Measurements from ENCODE around the gene KDM4B.
A peak's percentile ranks its signal among the peaks of the same experiment; 100 is the strongest.

Gene KDM4B

DNA sequence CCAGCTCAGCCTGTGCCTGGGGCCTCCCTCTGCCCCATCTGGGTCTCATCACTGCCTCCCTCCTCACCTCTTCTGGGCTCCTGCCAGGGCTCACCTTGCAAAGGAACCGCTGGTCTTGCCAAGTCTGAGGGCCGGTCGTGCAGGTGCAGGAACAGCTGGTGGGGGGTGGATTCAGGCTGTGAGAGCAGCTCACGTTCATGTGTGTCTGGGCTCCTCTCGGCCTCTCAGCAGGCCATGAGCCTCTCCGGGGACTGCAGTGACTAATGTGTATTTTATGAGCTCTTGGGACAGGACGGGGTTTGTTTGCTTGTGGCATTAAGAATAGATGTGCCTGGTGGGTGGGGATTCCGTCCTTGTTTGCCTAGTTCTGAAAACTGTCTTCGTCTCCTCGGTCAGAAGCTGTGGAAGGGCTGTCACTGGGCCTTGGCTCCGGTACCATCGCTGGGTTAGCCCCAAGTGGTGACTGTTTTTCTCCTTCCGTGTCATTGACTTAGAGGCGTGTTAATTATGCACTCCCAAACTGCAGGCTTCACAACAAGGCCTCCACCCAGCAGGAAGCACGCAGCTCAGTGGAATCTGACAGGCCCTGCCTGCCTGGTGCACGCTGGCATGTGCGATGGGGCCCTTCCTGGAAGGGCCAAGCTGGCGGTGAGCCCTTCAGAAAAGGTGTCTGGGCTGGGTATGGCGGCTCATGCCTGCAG lies 77.6 kb downstream of the KDM4B start:
- TF ChIP-seq, protein P1, sequence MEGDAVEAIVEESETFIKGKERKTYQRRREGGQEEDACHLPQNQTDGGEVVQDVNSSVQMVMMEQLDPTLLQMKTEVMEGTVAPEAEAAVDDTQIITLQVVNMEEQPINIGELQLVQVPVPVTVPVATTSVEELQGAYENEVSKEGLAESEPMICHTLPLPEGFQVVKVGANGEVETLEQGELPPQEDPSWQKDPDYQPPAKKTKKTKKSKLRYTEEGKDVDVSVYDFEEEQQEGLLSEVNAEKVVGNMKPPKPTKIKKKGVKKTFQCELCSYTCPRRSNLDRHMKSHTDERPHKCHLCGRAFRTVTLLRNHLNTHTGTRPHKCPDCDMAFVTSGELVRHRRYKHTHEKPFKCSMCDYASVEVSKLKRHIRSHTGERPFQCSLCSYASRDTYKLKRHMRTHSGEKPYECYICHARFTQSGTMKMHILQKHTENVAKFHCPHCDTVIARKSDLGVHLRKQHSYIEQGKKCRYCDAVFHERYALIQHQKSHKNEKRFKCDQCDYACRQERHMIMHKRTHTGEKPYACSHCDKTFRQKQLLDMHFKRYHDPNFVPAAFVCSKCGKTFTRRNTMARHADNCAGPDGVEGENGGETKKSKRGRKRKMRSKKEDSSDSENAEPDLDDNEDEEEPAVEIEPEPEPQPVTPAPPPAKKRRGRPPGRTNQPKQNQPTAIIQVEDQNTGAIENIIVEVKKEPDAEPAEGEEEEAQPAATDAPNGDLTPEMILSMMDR (conservative IDR thresholded peaks at IDR 0.05; ENCODE audit: low read depth, low read length) = no peak
- peak; percentile 34 for DNase-seq (ENCODE audit: low read depth)
- H3K4me3 ChIP-seq (ENCODE audit: low read depth, low read length) = no peak overlapping the region

DNA sequence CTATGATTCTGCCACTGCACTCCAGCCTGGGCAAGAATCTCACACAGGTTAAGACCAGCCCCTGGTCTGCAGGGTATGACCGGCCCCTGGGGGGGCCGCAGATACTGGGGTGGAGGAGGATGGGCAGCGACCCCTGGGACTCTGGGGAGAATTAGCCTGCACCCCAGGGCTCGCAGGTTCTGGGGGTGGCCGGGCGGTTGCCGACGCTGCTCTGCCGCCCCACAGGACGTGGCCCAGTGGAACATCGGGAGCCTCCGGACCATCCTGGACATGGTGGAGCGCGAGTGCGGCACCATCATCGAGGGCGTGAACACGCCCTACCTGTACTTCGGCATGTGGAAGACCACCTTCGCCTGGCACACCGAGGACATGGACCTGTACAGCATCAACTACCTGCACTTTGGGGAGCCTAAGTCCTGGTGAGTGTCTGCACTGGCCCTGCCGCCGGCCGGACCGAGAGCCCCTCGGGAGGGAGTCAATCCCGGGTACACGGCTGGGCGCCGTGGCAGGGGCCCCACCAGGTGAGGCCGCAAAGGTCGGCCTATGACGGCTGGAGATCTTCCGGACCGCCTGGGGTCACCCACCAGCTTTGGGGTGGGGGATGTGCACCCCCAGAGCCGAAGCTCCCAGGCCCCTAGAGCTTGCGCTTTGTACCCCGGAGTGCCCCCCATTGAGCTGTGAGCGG lies 78.5 kb downstream of the KDM4B start:
- no peak for DNase-seq (ENCODE audit: low read depth)
- TF ChIP-seq, protein P1 (conservative IDR thresholded peaks at IDR 0.05; ENCODE audit: low read depth, low read length) = no peak
- no peak overlapping the region for H3K4me3 ChIP-seq (ENCODE audit: low read depth, low read length)

DNA sequence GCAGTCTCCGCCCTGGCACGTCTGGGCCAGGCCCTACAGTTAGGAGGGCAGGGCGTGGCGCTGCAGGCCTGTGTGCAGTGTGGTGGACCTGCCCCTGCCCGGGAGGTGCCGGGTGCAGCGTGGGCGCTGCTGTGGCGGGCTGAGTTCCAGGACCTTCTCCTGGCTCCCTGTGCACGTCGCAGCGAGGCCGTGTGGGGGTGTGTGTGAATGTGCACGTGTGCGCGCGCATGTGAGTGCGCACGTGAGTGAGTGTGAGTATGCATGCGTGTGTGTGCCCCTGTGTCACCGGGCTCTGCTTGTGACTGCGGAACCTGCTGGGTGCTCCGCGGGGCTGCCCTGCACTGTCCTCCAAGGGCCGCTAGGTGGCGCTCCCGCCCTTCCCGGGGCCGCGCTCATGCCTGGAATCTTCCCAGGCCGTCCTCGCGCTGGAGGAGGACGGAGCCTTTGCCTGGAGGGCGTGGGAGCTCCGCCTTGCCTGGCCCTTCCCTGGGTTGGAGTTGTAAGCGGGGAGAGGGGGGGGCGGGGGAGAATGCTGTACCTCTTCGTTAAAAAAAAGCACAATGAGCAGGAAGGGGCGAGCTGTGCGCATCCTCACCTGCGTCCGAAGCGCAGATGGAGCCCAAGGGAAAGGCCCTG lies 79.3 kb downstream of the KDM4B start:
- no peak overlapping the region for H3K4me3 ChIP-seq (ENCODE audit: low read depth, low read length)
- TF ChIP-seq, protein P1 (conservative IDR thresholded peaks at IDR 0.05; ENCODE audit: low read depth, low read length) = peak; percentile 96
- DNase-seq (ENCODE audit: low read depth) = peak; percentile 82

DNA sequence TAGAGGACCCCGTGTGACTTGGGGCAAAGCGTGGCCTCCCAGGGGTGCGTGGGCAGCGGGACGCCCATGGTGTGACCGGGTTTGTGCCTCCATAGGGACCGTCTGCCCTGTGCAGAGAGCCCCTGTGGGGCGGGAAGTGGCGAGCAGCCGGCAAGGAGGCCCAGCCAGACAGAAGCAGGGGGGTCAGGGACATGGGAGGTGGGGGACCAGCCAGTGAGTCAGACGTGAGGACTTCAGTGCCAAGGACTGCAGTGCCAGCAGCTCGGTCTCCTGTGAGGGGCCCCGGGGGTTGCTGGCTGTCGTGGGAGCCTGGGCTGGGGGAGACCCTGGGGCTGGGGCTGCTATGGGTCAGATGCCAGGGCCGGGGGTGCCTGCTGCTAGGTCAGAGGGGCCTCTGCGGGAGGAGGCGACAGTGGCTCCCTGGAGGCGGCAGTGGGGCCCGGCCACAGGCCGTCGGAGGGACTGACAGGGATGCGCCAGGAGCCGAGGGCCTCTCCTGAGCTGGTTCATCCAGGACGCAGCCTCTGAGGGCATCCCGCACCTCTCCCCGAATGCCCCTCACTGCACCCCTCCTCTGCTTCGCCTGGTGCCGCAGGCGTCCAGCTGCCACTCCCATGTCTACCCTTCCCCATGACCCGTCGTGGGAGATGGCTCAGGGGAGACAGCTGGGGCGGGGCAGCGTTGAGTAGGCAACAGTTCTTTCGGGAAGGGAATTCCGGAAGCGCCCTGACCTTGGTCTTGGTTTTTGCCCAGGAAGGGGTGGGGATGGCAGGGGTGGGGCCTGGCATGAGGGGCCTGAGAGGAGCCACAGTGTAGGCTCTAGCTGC lies 80.0 kb downstream of the KDM4B start:
- H3K4me3 ChIP-seq (ENCODE audit: low read depth, low read length) = no peak overlapping the region
- DNase-seq (ENCODE audit: low read depth) = peak; percentile 68
- TF ChIP-seq, protein P1 (conservative IDR thresholded peaks at IDR 0.05; ENCODE audit: low read depth, low read length) = no peak

DNA sequence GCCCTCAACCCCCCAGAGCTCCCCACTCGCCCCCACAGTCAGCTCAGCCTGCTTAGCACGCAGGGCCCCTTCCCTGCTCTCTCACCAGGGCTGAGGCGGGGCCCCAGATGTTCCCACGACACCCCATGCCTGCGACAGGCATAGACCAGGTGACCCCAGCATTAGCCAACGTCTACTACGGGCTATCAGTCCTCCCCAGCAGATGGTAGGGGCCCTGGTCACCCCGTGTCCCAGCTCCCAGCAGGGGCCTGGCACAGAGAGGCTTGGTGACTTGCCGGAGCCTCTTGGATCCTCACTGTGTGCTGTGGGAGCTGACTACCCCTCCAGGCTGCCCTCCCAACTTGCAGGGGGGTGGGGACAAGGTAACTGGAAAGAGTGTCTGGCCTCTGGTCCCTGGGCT lies 80.6 kb downstream of the KDM4B start:
- no peak overlapping the region for H3K4me3 ChIP-seq (ENCODE audit: low read depth, low read length)
- DNase-seq (ENCODE audit: low read depth) = no peak
- TF ChIP-seq, protein P1 (conservative IDR thresholded peaks at IDR 0.05; ENCODE audit: low read depth, low read length) = no peak

DNA sequence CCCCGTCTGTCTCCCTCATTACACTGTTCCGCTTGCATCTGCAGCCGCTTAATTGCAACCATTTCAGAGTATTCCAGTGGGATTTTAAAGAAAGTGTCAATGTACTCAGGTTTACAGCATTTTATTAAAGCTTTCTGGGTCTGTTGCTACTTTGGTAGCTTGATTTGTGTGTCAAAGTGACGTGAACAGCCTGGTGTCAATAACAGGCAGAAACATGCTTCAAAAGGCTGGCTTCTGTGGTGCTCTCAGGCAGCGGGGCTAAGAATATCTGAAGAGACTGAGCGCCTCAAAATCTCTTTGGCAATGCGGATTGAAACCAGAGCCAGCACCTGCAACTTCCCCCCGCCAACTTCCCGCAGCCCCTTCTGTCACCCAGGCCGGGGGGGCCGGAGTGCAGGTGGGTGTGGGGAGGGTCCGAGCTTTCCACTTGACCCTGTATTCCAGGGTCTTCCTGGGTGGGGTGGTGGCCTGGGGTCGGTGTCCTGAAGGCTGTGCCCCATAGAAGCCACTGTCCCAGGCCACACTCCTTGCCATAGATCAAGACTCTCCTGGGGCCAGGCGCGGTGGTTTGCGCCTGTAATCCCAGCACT lies 81.2 kb downstream of the KDM4B start:
- H3K4me3 ChIP-seq (ENCODE audit: low read depth, low read length) = no peak overlapping the region
- TF ChIP-seq, protein P1 (conservative IDR thresholded peaks at IDR 0.05; ENCODE audit: low read depth, low read length) = no peak
- no peak for DNase-seq (ENCODE audit: low read depth)

All from choroid plexus epithelial cell (primary cell).